Fibroblast of mammary gland (primary cell): Measurements from ENCODE around the gene RANBP6.

ENCODE experiments used
- DNase-seq: peaks from one replicate; pipeline ENCODE4 v3.0.0-alpha.2; 2010; ENCODE audit warnings: low read depth
- H3K4me3 ChIP-seq: 2 replicates; pipeline ENCODE4 v1.5.1; 2011; ENCODE audit warnings: low read depth, mild to moderate bottlenecking, low read length, moderate library complexity; ENCODE audit not compliant: control insufficient read depth
- TF ChIP-seq, protein P1 (sequence below): conservative IDR thresholded peaks from 2 replicates; pipeline ENCODE4 v1.5.1; 2011; ENCODE audit warnings: low read depth, low read length, inconsistent platforms; ENCODE audit not compliant: control insufficient read depth, insufficient read depth

RANBP6 gene

GRCh38 chr9:6051511-6051950, 36.1 kb upstream of the RANBP6 start:
- H3K4me3 ChIP-seq: no peak overlapping the region
- DNase-seq: no peak
- TF ChIP-seq, protein P1, sequence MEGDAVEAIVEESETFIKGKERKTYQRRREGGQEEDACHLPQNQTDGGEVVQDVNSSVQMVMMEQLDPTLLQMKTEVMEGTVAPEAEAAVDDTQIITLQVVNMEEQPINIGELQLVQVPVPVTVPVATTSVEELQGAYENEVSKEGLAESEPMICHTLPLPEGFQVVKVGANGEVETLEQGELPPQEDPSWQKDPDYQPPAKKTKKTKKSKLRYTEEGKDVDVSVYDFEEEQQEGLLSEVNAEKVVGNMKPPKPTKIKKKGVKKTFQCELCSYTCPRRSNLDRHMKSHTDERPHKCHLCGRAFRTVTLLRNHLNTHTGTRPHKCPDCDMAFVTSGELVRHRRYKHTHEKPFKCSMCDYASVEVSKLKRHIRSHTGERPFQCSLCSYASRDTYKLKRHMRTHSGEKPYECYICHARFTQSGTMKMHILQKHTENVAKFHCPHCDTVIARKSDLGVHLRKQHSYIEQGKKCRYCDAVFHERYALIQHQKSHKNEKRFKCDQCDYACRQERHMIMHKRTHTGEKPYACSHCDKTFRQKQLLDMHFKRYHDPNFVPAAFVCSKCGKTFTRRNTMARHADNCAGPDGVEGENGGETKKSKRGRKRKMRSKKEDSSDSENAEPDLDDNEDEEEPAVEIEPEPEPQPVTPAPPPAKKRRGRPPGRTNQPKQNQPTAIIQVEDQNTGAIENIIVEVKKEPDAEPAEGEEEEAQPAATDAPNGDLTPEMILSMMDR: no peak

DNA sequence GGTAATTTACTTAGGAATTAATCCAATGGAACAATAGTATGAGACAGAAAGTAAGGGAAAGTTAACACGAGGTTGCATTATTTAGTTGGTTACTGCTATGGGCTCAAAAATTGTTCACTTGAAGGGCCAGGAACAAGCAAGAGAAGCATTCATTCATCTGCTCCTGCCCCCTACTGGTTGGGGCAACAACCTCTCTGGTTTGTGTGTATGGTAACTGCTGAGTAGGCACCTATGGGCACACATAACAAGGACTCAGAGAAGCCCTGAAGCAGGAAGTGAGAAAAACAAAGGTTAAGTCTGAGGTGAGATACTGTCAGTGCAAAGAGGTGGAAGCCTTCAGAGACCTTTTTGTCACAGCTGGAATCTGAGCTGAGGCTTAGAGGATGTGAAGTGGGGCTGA, 34.4 kb upstream of the RANBP6 start:
- peak; percentile 25 for DNase-seq
- TF ChIP-seq, protein P1: peak; percentile 45
- H3K4me3 ChIP-seq: no peak overlapping the region

- no peak overlapping the region for H3K4me3 ChIP-seq
- TF ChIP-seq, protein P1: no peak
- DNase-seq: no peak
Measured at GRCh38 chr9:6048039-6048438, 32.6 kb upstream of the RANBP6 start.

DNA sequence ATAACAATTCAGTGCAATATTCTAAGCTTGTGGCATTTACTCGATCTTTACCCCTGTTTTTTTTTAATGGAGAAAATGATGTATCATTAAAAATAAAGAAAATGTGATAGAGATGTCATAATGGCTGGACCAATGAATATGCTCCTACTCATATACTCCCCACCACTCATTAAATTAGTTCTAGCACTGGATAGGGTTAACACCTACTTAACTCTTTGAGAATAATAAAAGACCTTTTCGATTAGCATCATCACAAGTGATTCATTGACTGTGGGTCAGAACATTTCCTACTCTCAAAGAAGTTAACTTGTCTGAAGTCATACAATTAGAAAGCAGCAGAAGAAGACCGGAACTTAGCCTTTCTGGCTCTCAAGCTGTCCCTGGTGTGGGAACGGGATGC, 31.6 kb upstream of the RANBP6 start:
- no peak overlapping the region for H3K4me3 ChIP-seq
- DNase-seq: no peak
- TF ChIP-seq, protein P1: no peak

- no peak overlapping the region for H3K4me3 ChIP-seq
- TF ChIP-seq, protein P1: no peak
- no peak for DNase-seq
Measured at GRCh38 chr9:6045364-6045763, 29.9 kb upstream of the RANBP6 start.

DNA sequence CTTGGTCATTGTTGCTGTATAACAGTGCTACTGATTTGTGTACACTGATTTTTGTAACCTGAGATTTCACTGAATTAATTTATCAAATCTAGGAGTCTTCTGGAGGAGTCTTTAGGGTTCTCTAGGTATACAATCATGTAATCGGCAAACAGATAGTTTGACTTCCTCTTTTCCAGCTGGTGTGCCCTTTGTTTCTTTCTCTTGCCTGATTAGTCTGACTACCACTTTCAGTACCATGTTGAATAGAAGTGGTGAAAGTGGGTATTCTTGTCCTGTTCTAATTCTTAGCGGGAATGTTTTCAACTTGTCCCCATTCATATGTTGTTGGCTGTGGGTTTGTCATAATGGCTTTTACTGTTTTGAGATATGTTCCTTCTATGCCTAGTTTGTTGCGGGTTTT, 24.7 kb upstream of the RANBP6 start:
- TF ChIP-seq, protein P1: no peak
- H3K4me3 ChIP-seq: no peak overlapping the region
- no peak for DNase-seq

DNA sequence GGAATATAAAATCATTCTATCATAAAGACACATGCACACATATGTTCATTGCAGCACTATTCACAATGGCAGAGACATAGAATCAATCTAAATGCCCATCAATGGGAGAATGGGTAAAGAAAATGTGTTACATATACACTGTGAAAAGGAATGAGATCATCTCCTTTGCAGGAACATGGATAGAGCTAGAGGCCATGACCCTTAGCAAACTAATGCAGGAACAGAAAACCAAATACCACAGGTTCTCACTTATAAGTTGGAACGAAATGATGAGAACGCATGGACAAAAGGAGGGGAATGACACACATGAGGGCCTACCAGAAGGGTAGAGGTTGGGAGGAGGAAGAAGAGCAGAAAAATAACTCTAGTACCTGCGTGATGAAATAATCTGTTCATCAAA, 21.0 kb upstream of the RANBP6 start:
- TF ChIP-seq, protein P1: no peak
- DNase-seq: no peak
- H3K4me3 ChIP-seq: no peak overlapping the region
